GM12878 (cell line): ENCODE results near the gene GRM1.

ENCODE experiments used
- ATF7 ChIP-seq: fragments of 450-650 bp; IDR thresholded peaks from 2 replicates; pipeline ENCODE4 v1.6.1; 2016; ENCODE audit warnings: low read depth, mild to moderate bottlenecking
- BHLHE40 ChIP-seq, 2 experiments: fragments of 450-650 bp in 1 of 2; IDR thresholded peaks; 2 replicates each; pipeline ENCODE4 v1.6.1; 2011 to 2017; ENCODE audit warnings: low read depth in 2 of 2, borderline replicate concordance in 1 of 2, improper control_type of control experiment in 1 of 2, low read length in 1 of 2, mild to moderate bottlenecking in 1 of 2
- CREB1 ChIP-seq: IDR thresholded peaks from 2 replicates; pipeline ENCODE4 v1.6.1; 2012; ENCODE audit warnings: low read depth, mild to moderate bottlenecking, inconsistent platforms
- FOS ChIP-seq: IDR thresholded peaks from 3 replicates; pipeline ENCODE4 v1.6.1; 2011; ENCODE audit warnings: borderline replicate concordance; ENCODE audit not compliant: insufficient read length; ENCODE audit errors: extremely low read depth
- PML ChIP-seq: IDR thresholded peaks from 2 replicates; pipeline ENCODE4 v1.6.1; 2012; ENCODE audit warnings: low read length, inconsistent platforms
- POLR2A ChIP-seq: IDR thresholded peaks from 2 replicates; pipeline ENCODE4 v1.6.1; 2011; ENCODE audit warnings: low read depth, mild to moderate bottlenecking, low read length
- STAT3 ChIP-seq: IDR thresholded peaks from 2 replicates; pipeline ENCODE4 v1.6.1; 2011; ENCODE audit warnings: low read depth, low read length, improper control_type of control experiment
- TF ChIP-seq, protein P1 (sequence below), 3 experiments: IDR thresholded peaks in 2 of 3; conservative IDR thresholded peaks in 1 of 3; 2 replicates each; pipeline ENCODE4 v1.5.1; 2011; ENCODE audit warnings: low read depth in 3 of 3, low read length in 3 of 3, mild to moderate bottlenecking in 3 of 3, control low read depth in 2 of 3, moderate library complexity in 2 of 3, inconsistent platforms in 1 of 3, mixed read lengths in 1 of 3; ENCODE audit not compliant: control insufficient read depth in 2 of 3, insufficient read depth in 1 of 3; ENCODE audit errors: extremely low read depth in 1 of 3
- TF ChIP-seq, protein P2 (sequence below): fragments of 150-350 bp; IDR thresholded peaks from 2 replicates; pipeline ENCODE4 v1.6.1; 2016; ENCODE audit warnings: low read depth, low read length

- TF ChIP-seq, protein P1, sequence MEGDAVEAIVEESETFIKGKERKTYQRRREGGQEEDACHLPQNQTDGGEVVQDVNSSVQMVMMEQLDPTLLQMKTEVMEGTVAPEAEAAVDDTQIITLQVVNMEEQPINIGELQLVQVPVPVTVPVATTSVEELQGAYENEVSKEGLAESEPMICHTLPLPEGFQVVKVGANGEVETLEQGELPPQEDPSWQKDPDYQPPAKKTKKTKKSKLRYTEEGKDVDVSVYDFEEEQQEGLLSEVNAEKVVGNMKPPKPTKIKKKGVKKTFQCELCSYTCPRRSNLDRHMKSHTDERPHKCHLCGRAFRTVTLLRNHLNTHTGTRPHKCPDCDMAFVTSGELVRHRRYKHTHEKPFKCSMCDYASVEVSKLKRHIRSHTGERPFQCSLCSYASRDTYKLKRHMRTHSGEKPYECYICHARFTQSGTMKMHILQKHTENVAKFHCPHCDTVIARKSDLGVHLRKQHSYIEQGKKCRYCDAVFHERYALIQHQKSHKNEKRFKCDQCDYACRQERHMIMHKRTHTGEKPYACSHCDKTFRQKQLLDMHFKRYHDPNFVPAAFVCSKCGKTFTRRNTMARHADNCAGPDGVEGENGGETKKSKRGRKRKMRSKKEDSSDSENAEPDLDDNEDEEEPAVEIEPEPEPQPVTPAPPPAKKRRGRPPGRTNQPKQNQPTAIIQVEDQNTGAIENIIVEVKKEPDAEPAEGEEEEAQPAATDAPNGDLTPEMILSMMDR (IDR thresholded peaks at IDR 0.05 in 2 of 3, conservative IDR thresholded peaks at IDR 0.05 in 1 of 3; ENCODE audit: control insufficient read depth in 2 of 3, extremely low read depth in 1 of 3, insufficient read depth in 1 of 3, low read depth in 3 of 3, low read length in 3 of 3), result no peak
- TF ChIP-seq CREB1 (no peak), STAT3 (no peak), ATF7 (no peak), POLR2A (no peak), PML (no peak), FOS (no peak), BHLHE40 (IDR thresholded peaks at IDR 0.05; ENCODE audit: borderline replicate concordance in 1 of 2, low read depth in 2 of 2, low read length in 1 of 2) (no peak)
- TF ChIP-seq, protein P2, sequence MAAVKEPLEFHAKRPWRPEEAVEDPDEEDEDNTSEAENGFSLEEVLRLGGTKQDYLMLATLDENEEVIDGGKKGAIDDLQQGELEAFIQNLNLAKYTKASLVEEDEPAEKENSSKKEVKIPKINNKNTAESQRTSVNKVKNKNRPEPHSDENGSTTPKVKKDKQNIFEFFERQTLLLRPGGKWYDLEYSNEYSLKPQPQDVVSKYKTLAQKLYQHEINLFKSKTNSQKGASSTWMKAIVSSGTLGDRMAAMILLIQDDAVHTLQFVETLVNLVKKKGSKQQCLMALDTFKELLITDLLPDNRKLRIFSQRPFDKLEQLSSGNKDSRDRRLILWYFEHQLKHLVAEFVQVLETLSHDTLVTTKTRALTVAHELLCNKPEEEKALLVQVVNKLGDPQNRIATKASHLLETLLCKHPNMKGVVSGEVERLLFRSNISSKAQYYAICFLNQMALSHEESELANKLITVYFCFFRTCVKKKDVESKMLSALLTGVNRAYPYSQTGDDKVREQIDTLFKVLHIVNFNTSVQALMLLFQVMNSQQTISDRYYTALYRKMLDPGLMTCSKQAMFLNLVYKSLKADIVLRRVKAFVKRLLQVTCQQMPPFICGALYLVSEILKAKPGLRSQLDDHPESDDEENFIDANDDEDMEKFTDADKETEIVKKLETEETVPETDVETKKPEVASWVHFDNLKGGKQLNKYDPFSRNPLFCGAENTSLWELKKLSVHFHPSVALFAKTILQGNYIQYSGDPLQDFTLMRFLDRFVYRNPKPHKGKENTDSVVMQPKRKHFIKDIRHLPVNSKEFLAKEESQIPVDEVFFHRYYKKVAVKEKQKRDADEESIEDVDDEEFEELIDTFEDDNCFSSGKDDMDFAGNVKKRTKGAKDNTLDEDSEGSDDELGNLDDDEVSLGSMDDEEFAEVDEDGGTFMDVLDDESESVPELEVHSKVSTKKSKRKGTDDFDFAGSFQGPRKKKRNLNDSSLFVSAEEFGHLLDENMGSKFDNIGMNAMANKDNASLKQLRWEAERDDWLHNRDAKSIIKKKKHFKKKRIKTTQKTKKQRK, result no peak
Measured at GRCh38 chr6:146484411-146484810, 455.5 kb downstream of the GRM1 start.
